GM18873 (cell line): Measurements from ENCODE around the gene PRDM16.
"Not testable (repeated sequence)": the region's sequence is repeated elsewhere in the genome, so short reads cannot be mapped to it uniquely, and the experiment has no call there.

Experiments used
- ATAC-seq: cut with Tn5 transposase; IDR thresholded peaks from one replicate; pipeline ENCODE4 v1.9.1; 2021; ENCODE audit warnings: mild to moderate bottlenecking, moderate library complexity, moderate number of reproducible peaks; ENCODE audit not compliant: unreplicated experiment, low FRiP score

Gene PRDM16

DNA sequence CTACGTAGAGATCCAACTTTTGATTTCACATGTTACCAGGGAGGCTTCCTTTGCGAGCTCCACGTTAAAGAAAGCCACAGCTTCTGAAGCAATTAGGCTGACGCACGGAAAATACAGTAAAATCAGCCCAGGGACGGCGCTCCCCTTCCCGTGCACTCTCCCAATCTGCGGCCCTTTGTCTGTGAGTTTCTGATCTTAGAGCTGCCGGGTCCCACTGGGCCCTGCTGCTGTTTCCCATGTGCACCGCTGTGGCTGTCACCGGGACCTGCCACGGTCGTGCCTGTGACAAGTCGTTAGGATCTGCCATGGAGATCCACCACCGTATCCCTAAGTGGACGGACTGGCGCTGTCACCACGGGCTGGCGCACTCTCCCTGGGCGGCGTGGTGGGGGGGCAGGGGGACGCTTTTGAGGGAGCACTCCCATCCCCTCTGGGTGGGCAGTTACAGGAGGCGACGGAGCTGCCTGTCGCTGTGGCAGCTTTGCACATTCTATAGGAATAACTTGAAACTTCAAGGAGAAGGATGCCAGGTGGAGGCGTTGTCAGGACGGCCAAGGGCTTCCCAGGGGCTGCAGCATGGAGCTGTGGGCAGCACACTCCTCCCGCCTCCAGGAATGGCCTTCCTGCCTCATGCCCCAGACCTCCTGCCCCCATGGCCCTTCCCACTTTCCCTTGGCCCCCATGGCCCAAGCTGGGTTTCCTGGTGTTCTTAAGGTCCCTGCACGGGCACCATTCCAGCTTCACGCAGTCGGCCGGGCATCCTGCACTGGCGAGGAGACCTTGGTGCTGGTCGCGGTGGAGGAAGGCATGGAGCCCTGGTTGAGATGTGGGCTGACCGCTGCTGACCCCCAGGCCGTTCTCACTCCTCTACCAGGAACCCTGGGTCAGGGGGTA lies 85.1 kb downstream of the PRDM16 start:
- ATAC-seq: no peak

DNA sequence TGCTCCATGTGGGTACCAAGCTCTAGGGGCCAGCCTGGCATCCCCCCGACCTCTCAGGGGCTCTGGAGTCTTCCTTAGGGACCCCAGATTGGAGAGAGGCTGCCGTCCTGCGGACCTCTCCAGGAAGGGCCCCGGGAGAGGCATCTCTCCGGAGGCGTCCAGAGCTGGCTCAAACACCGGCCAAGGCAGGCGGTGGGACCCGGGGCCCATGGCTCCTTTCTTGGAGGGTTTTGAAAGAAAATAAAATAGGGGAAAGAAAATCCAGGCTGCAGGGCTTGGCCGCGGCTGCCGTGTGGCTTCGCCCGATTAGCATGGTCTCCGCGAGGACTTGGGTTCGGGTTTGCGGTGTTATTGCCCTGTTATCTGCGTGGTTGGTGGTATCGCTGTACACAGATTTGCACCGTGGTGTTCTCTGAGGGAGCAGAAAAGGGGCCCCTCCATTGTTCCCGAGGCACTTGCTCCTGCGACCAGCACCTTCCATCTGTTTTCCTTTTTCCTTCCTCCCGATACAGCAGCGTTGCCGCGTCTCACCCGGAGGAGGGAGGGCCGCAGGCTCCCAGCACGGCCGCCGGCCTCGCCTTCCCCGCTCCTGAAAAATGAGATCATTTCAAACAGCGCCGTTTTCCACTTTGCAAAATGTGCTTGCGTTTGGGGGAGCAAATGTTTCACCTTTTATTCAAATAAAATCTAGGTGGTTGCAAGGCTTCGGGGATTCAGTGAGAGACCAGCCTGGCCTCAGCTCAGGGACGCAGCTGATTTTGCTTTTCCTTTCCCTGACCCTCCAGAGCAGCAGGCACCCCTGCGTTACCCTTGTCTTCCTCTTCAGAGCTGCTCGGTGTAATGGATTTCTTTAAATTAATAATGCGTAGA lies 86.3 kb downstream of the PRDM16 start:
- ATAC-seq: no peak

DNA sequence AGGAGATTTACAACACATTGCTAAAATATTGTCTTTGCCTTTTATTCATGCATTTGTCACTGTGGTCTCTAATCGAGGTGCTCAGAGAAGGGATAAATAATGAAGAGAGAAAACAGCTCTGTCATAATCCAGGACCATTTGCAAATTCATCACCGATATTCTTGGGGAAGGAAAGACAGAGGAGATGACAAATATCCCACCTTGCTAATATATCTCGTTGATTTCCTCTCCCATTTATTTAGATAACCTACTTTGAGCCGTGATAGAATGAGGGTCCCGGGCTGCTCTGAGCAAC lies 86.9 kb downstream of the PRDM16 start:
- no peak for ATAC-seq

DNA sequence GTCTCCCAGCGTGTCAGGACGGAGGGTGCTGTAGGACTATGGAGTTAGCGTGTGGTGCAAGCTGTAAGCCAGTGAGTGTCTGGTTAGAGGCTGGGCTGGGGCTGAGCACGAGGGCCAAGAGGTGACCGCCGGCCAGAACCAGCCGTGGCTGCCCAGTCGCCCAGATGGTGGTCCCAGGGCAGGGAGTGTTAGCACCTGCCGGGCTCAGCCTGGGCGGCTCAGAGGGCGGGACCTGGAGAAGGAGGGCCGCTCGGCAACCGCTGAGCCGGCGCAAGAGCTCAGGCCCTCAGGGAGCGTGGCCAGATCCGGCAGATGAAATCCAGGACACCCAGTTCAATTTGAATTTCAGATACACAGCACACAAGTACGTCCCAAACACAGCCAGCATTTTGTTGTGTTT lies 87.9 kb downstream of the PRDM16 start:
- no peak for ATAC-seq

DNA sequence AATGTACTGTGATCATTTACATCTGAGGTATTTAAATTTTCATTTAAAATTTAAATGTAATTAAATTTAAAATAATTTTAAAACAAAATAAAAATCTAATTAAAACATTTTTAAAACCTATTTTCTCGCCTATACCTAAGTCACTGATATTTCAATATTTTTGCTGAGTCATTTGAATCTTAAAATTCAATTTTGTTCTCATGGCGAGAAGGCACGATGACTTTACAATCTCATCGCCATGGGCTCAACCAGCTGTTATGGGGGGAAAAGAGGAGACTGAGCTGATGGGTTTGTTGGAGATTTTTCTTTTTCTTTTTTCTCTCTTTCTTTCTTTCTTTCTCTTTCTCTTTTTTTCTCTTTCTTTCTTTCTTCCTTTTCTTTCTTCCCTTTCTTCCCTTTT lies 89.3 kb downstream of the PRDM16 start:
- ATAC-seq: no peak

DNA sequence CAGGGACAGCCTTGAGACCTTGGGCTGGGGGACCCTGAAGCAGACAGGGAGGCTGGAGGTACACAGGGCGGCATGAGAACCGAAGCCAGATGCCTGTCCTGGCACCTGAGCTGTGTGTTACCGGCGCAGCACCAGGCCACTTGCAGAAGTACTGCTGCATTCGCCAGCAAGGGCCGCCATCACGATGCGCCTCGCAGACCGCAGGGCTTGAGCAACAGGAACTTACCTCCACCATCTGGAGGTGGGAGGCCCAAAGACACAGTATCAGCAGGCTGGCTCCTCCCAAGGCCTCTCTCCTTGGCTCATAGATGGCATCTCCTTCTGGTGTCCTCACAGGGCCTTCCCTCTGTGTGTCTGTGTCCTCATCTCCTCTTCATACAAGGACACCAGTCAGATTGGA lies 90.1 kb downstream of the PRDM16 start:
- ATAC-seq: no peak

DNA sequence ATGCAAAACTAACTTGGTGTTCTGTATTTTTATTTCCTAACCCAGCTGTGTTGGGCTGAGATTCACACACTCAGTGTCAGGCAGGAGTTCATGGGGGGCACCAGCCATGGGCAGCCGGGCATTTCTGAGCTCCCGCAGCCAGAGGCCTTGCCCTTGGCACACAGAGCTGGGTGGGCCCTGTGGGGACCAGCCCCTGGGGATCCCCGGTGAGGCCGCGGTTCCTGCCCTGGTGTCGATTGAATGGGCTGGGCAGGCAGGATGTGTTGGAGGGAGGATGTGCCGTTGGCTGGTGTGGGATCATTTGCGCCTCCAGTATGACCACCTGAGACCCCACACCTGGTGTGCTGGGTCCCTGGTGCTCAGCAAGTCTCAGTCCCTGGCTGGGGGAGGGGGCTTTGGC lies 91.0 kb downstream of the PRDM16 start:
- ATAC-seq: no peak

DNA sequence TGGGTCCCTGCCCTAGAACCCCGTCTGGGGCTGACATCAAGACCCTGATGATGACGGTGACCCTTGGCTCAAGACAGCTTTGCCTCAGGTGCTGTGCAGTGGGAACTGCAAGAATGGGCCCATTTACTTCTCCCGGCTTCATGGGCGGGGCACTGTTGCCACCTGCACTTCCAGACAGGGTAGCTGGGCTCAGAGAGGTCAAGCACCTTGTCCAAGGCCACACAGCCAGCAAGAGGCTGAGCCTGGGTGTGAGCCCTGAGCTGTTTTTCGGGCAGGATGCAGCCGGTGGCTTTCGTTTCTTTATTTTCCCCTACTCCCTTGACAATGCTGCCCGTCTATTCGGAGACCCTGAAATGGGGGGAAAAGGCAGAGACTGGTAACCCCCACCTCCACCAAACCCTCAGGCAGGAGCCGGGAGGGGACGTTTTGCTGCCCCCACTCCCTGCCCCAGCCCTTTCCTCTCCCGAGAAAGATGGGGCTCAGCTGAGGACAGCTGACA lies 91.7 kb downstream of the PRDM16 start:
- ATAC-seq: no peak

DNA sequence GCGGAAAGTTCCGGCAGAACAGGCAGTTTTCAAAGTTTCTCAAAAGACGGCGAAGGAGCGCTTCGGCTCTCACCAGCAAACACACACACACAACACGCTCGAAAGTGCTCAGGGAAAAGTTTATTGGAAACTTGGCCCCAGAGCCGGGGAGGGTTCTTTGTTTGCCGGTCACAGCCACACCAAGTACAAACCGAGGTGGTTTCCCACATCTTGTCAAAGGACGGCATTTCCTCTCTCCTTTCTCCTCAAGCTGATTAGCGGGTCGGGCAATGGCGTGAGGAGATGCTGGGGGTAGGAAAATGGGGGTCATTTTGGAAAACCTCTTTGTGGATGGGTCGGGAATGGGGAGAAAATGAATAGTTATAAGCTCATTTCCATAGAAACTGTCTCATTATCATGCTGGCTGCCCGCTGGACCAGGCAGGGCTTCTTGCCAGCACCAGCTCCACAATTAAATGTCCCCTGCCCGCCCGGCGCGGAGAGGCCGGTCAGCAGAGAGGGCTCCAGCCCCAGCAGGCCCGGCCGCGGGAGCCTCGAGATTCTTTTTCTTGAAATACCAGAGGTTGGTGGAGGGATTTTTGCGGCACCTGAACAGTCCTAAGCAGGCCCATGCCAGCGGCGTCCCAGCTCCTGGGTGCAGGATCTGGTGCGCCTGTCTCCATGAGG lies 92.3 kb downstream of the PRDM16 start:
- no peak for ATAC-seq

DNA sequence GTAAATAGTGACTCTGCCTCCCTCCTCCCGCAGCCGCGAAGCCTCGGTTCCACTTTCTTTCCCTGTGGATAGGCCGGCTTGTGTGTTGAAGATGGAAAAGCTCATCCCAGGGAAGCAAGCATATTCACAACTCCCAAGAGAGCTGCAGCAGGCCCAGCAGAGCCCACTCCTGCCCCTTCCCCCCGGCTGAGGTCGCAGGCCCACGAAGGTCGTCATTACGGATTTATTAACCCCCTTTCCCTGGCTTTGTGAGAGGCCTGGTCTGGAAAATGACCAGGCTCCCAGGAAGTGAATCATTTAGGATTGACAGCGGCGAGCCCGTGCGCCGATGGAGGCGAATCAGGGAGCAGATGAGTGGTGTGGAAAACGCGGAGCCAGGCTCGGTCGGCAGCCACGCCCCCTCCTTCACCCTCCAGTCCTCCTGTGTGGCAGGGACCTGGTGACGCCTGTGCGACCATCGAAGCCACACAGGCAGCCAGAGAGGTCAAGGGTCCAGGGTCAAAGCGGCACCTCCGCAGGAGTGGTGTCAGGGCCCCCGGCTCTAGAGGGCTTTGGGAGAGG lies 93.4 kb downstream of the PRDM16 start:
- no peak for ATAC-seq

DNA sequence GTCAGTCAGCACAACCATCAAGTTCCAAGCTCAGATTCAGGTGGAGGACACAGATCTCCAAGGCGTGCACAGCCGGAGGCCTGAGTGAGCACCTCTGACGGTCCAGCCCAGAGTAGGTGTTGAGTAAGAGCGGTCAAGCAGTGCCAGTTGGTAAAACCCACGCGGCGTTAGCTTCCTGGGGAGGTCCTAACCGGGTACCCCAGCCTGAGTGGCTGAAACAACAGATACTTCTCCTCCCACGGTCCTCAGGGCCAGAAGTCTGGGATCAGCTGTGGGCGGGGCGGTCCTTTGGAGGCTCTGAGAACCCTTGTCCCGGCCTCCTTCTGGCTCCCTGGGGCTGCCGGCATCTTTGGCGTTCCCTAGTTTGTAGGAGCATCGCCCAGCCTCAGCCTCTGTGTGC lies 94.4 kb downstream of the PRDM16 start:
- no peak for ATAC-seq

DNA sequence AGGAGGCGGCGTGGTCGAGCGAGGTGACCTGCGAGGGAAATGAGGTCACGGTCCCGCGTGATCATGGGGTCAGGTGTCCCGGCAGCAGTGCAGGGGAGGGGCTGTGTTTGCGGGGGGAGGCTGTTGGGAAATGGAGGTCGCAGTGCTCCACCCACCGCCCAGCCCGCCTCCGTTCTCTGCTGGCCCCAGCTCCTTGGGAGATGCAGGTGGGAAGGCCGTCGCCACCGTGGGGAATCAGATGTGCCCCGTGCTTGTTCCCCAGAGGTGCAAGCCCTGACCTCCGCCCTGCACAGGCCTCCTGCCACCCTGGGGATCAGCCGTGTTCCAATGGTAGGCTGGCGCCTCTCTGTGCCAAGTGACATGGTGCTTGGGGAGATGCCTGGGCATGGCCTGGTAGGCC lies 95.7 kb downstream of the PRDM16 start:
- ATAC-seq: no peak

DNA sequence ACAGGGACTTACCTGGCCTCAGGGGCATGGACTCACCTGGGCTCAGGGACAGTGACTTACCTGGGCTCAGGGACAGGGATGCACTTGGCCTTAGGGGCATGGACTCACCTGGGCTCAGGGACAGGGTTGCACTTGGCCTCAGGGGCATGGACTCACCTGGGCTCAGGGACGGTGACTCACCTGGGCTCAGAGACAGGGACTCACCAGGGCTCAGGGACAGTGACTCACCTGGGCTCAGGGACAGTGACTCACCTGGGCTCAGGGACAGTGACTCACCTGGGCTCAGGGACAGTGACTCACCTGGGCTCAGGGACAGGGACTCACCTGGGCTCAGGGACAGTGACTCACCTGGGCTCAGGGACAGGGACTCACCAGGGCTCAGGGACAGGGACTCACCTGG lies 96.2 kb downstream of the PRDM16 start:
- not testable (repeated sequence) for ATAC-seq

DNA sequence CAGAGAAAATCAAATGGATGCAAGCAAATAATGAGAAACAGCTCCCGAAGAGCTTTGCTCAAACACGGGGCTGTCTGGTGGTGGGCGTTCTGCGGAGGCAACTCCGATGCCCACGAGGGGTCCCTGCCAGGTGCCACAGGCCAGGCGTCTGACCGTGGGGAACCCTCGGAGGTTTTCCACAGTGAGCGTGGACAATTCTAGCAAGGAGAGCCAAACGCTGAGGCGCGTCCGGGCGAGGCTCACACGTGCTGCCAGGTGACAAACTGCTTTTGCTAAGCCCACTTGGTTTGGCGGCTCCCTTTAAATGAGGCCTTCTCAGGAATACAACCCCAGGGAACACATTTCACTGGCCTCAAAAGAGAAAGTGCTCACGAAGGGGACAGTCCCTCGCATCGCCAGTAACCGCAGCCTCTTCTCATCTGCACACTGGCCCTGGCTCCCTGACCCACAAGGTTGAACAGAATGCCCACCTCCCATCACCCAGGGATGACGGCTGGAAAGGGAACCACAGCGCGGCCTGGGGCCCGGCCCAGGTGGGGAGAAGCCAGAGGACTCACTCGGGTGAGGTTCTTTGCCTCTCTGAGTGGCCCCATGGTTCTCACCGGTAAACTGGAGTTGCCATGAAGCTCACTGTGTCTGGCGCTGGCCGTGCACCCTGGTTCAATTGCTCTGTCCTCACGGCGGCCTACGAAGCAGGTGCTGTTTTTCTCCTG lies 97.4 kb downstream of the PRDM16 start:
- no peak for ATAC-seq

DNA sequence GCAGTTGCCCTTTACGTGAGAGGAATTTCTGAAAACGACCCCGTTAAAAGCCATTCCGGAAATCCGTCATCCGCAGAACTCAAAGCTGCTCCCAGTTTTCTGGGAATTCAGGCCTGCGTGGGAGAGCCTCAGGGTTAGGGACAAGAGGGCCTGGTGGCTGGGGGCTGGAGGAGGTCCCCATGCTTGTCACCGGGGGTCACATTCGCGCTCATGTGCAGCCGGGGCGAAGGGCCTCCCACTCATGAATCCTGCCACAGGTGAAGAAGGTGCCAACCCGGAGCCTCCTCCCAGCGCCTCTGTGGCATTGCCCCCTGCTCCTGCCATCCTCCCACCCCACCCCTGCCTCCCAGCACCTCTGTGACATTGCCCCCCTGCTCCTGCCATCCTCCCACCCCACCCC lies 98.3 kb downstream of the PRDM16 start:
- no peak for ATAC-seq

DNA sequence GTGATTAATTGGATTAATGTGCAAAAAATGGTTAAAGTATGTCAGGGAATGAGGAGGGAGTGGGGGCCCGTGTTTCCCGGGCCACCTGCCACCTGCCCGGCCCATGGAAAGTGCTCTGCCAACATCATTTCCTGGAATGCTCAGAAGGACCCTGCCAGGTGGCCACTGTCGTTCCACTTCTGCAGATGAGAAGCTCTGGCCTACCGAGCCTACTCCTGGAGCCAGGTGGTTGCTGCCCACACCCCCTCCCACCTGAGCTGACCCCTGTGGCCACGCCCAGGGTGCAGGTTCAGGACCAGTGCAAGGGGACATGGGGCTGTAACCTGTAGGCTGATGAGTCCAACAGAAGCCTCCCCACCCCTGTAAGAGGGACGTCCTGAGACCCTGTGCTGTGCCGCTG lies 99.7 kb downstream of the PRDM16 start:
- no peak for ATAC-seq

DNA sequence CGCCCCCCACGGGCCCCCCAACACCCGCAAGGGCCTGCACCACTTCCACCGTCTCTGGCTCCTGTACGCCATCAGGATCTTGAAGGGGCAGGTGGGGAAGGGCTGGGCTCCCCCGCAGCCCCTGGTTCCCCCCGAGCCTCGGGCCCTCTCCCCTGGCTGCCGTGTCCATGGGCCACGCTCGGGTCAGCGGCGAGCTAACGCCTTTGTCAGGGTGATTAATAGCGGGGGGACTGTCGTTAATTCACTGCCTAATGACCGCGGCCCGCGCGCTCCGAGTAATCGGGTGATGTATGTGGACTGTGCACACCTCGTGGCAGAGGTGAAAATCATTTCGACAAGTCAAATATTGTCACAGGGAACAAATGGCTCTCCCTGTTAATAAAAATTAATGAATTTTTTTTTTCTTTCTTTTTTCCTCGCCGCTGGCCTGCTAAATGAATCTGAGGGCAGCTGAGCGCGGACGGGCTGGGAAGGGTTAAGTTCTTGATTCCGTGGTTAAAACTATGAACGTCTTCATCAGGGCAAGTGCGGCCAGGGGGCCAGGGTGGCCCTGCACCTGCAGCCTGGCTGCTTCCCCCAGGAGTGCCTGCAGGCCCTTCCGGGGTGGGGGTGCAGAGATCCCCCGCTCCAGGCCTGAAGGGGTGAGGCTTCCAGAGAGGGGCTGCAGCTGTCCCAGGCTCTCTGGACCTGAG lies 100.8 kb downstream of the PRDM16 start:
- no peak for ATAC-seq

DNA sequence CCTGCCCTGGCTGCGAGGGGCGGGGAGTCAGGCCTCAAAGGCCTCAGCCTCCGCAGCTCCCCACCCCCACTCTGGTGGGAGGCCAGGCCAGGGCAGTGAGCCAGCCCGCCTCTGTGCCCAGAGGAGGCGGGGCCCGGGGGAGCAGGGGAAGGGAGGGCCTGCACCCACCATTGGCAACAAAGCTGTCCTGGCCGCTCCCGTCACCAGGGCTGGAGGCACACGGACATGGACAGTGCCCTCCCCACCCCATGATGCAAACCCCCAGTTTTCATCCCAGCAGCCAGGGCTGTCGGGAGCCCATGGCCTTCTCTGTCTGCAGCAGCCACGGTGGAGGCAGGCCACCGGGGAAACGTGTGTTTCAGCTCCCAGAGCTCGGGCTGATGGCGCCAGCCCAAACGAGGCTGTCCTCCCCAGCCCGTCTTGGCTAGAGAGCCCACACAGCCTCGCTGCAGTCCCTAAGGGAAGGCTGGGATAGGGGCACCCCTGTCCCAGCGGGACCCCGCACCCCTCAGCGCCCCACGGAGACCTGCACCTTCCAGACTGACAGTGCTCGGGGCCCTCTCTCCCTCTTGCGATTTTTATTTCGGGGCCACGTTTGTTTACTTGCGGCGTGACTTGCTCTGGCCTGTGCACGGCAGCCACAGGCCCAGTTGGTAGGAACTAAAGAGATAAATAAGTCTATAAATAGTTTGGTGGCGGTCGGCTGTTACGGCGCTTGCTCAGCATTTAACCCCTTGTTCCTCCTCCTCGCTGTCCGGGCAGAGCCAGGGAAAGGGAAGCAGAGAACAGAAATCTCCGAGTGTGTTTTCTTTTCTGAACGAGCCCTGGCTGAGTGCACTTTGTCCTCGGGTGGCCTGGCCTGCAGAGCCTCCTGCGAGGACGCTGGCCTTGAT lies 101.8 kb downstream of the PRDM16 start:
- no peak for ATAC-seq

DNA sequence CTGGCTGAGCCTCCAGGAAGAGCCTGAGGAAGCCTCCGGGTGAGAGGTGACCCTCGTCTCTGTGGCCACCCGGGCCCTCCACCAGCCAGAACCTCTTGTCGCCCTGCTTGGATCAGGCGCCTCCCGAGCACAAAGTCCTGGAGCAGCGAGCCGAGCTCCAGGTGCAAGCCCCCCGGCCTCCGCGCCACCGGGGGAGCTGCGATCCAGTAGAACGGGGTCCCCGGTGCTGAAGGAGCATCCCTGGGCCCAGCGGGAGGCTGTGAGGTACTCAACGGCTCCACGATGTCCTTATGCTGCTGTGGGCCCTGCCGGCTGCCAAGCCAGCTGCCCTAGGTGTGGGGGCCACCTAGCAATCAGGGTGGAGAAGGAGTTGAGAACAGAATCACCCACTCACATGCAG lies 102.8 kb downstream of the PRDM16 start:
- ATAC-seq: no peak
